LNCaP clone FGC (cell line): ENCODE data around the gene HORMAD2.

Experiments
- DNase-seq: peaks from one replicate; pipeline ENCODE4 v3.0.0-alpha.2; 2011; ENCODE audit warnings: low read depth
- H3K4me3 ChIP-seq: 2 replicates; pipeline ENCODE4 v1.5.1; 2011; ENCODE audit warnings: mild to moderate bottlenecking, low read depth, low read length, control low read depth
- CTCF ChIP-seq: IDR thresholded peaks from 2 replicates; pipeline ENCODE4 v1.5.1; 2012; ENCODE audit warnings: mild to moderate bottlenecking; ENCODE audit not compliant: control insufficient read depth, insufficient read depth; ENCODE audit errors: extremely low read depth

HORMAD2 gene

GRCh38 chr22:30045494-30045887 is 34.8 kb upstream of the HORMAD2 start:
- H3K4me3 ChIP-seq, result no peak overlapping the region
- DNase-seq, result no peak
- TF ChIP-seq CTCF, result no peak

- DNase-seq, result no peak
- TF ChIP-seq CTCF, result no peak
- no peak overlapping the region for H3K4me3 ChIP-seq
Observed at GRCh38 chr22:30045901-30046715, 34.2 kb upstream of the HORMAD2 start.

- DNase-seq, result no peak
- no peak overlapping the region for H3K4me3 ChIP-seq
- no peak for TF ChIP-seq CTCF
Observed at GRCh38 chr22:30046716-30047363, 33.4 kb upstream of the HORMAD2 start.

DNA sequence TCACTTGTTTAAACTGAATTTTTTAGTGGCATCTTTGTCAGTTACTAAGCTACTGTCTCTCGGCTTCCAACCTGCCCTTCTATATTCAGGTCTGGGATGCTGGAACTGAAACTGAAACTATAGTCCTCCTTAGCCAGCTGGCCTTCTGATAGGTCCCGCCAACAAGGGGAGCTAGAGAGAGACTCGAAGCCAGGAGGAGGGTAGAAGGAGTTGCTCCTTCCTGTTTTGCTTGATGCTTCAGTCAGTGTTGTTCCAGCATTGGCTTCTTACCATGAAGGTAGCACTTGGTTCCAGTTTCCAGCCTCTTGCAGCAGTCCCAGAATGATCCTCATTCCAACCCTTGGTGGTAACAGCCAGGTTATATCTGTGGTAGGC is 32.9 kb upstream of the HORMAD2 start:
- no peak for DNase-seq
- TF ChIP-seq CTCF, result no peak
- H3K4me3 ChIP-seq, result no peak overlapping the region

GRCh38 chr22:30048681-30049080 is 31.6 kb upstream of the HORMAD2 start:
- DNase-seq, result no peak
- TF ChIP-seq CTCF, result no peak

DNA sequence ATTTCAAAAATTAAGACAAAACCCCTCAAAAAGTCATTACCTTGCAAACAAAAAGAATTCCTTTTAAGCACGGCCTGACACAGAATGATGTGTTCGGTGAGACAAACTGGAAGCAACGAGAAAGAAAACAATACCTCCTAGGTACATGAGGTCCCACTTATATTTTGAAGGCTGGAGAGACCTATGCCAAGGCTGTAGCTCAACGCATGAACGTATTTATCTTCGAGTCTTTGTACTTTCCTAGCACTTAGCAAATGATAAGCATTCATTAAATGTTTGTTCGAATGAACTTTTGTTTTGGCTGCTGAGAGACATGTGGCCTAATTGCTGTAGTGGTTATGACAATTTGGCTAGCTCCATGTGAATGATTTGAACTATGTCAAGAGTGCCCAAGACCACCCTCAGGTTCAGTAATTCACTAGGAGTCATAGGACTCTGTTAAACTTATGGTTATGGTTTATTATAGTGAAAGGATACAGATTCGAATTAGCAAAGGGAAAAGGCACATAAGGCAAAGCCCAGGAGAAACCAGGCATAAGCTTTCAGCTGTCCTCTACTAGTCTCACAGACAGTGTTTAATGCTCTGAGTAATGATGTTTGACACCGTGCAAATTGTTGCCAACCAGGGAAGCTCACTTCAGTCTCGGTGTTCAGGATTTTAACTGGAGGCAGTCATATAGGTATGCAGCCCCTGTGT is 26.0 kb upstream of the HORMAD2 start:
- no peak for TF ChIP-seq CTCF
- DNase-seq, result no peak
- H3K4me3 ChIP-seq, result no peak overlapping the region

More at GRCh38 chr22:30048681-30049080, 31.6 kb upstream of the HORMAD2 start:
- no peak overlapping the region for H3K4me3 ChIP-seq
